Liver (tissue), 9 donors: ENCODE data around the gene DHX15. TPM values are rescaled to one million over a fixed set of nuclear protein-coding genes. Genes with fewer than 3 reads are reported as not detected.

ENCODE experiments used
- DNase-seq: peaks from one replicate; pipeline ENCODE4 v3.0.0-alpha.2; 2017; ENCODE audit warnings: low spot score
- H3K27ac ChIP-seq, 2 donors: one replicate each; pipeline ENCODE4 v1.7.0; 2013; ENCODE audit warnings: inconsistent platforms in 2 of 2, low read length in 2 of 2, control low read depth in 1 of 2, low read depth in 1 of 2, mild to moderate bottlenecking in 1 of 2
- H3K27me3 ChIP-seq, 4 donors: one replicate each; pipeline versions ENCODE4 v1.6.1 to v1.7.0; 2013; ENCODE audit warnings: low read length in 3 of 4, inconsistent platforms in 1 of 4, mild to moderate bottlenecking in 1 of 4, moderate library complexity in 1 of 4; ENCODE audit not compliant: control insufficient read depth in 4 of 4, insufficient read depth in 4 of 4
- H3K36me3 ChIP-seq, 4 donors: one replicate each; pipeline versions ENCODE4 v1.6.1 to v1.7.0; 2013; ENCODE audit warnings: low read length in 3 of 4, mild to moderate bottlenecking in 3 of 4, low read depth in 1 of 4, moderate library complexity in 1 of 4; ENCODE audit not compliant: control insufficient read depth in 4 of 4, insufficient read depth in 3 of 4
- H3K4me1 ChIP-seq, 4 donors: one replicate each; pipeline versions ENCODE4 v1.6.1 to v1.7.0; 2013; ENCODE audit warnings: low read length in 3 of 4, mild to moderate bottlenecking in 3 of 4, moderate library complexity in 1 of 4; ENCODE audit not compliant: control insufficient read depth in 4 of 4, insufficient read depth in 4 of 4
- H3K4me3 ChIP-seq, 3 donors: one replicate each; pipeline versions ENCODE4 v1.6.1 to v1.7.0; 2013; ENCODE audit warnings: low read length in 3 of 3, control low read depth in 1 of 3, low read depth in 1 of 3, mild to moderate bottlenecking in 1 of 3
- H3K9ac ChIP-seq, 2 donors: one replicate each; pipeline ENCODE4 v1.7.0; 2013; ENCODE audit warnings: low read length in 2 of 2, mild to moderate bottlenecking in 2 of 2, moderate library complexity in 2 of 2, control low read depth in 1 of 2, low read depth in 1 of 2
- H3K9me3 ChIP-seq, 4 donors: one replicate each; pipeline versions ENCODE4 v1.6.1 to v1.7.0; 2013; ENCODE audit warnings: low read length in 3 of 4; ENCODE audit not compliant: control insufficient read depth in 4 of 4
- ATF3 ChIP-seq: IDR thresholded peaks from 2 replicates; pipeline ENCODE4 v1.6.1; 2016; ENCODE audit warnings: antibody characterized with exemption
- CTCF ChIP-seq: fragments of 150-350 bp; IDR thresholded peaks from 2 replicates; pipeline ENCODE4 v1.5.1; 2017; ENCODE audit warnings: improper control_type of control experiment, low read depth, low read length; ENCODE audit not compliant: missing input control
- EGR1 ChIP-seq, 2 donors: IDR thresholded peaks; 2 replicates each; pipeline ENCODE4 v1.6.1; 2016 to 2018; ENCODE audit warnings: antibody characterized with exemption in 2 of 2, low read depth in 2 of 2
- FOXA1 ChIP-seq: IDR thresholded peaks from 2 replicates; pipeline ENCODE4 v1.6.1; 2016; ENCODE audit warnings: antibody characterized with exemption
- FOXA2 ChIP-seq: IDR thresholded peaks from 2 replicates; pipeline ENCODE4 v1.6.1; 2016; ENCODE audit warnings: antibody characterized with exemption
- HNF4A ChIP-seq, 2 donors: conservative IDR thresholded peaks; 2 replicates each; pipeline ENCODE4 v1.6.1; 2016; ENCODE audit warnings: antibody characterized with exemption in 2 of 2, mild to moderate bottlenecking in 2 of 2
- HNF4G ChIP-seq: IDR thresholded peaks from 2 replicates; pipeline ENCODE4 v1.6.1; 2016; ENCODE audit warnings: antibody characterized with exemption
- MAX ChIP-seq: IDR thresholded peaks from 2 replicates; pipeline ENCODE4 v1.6.1; 2016; ENCODE audit warnings: antibody characterized with exemption
- NR2F2 ChIP-seq: IDR thresholded peaks from 2 replicates; pipeline ENCODE4 v1.6.1; 2016; ENCODE audit warnings: antibody characterized with exemption
- RAD21 ChIP-seq, 2 donors: IDR thresholded peaks; 2 replicates each; pipeline ENCODE4 v1.6.1; 2016; ENCODE audit warnings: antibody characterized with exemption in 2 of 2, mild to moderate bottlenecking in 2 of 2
- REST ChIP-seq: IDR thresholded peaks from 2 replicates; pipeline ENCODE4 v1.6.1; 2016; ENCODE audit warnings: antibody characterized with exemption, mild to moderate bottlenecking
- RXRA ChIP-seq, 2 donors: IDR thresholded peaks; 2 replicates each; pipeline ENCODE4 v1.6.1; 2017 to 2018; ENCODE audit warnings: antibody characterized with exemption in 2 of 2, mild to moderate bottlenecking in 1 of 2
- SP1 ChIP-seq: IDR thresholded peaks from 2 replicates; pipeline ENCODE4 v1.6.1; 2018; ENCODE audit warnings: antibody characterized with exemption, mild to moderate bottlenecking
- TAF1 ChIP-seq: conservative IDR thresholded peaks from 2 replicates; pipeline ENCODE4 v1.6.1; 2016; ENCODE audit warnings: antibody characterized with exemption, mild to moderate bottlenecking
- YY1 ChIP-seq: IDR thresholded peaks from 2 replicates; pipeline ENCODE4 v1.6.1; 2016; ENCODE audit warnings: antibody characterized with exemption, mild to moderate bottlenecking
- WGBS: extraction: QIAGEN DNeasy Blood & Tissue Kit; methylation state at CpG from one replicate; pipeline ENCODE4 v1.1.7; 2013; 5-methylcytosine and 5-hydroxymethylcytosine counted together
- polyA plus RNA-seq, 2 donors: library from polyadenylated mRNA; stranded (reverse) in 1 of 2; unstranded in 1 of 2; fragments of 200-250 nt in 1 of 2; fragments of >200 nt in 1 of 2; fragmentation: Nextera tagmentation in 1 of 2; extraction: Ambion mirVana in 1 of 2; gene quantifications; one replicate each; pipeline versions ENCODE4 v1.2.1 to v1.2.3, GENCODE V29; 2013 to 2015
- total RNA-seq, 2 donors: library from RNA; depleted of rRNA; stranded (reverse); fragments of >200 nt; gene quantifications; one replicate each; pipeline ENCODE4 v1.2.3, GENCODE V29; 2014
- donor health status: healthy.
- donor health status: healthy.
- donor health status: healthy.
- donor health status: healthy.
- donor health status: healthy.

Gene DHX15
- total and polyA plus RNA-seq, 4 donors = 25.2 to 80.9 (median 51.5) TPM

- WGBS = 88% methylated on average over 1 of the region's 1 CpG
- no peaks in the 10 kb centered on the region for H3K9me3 ChIP-seq
- TF ChIP-seq HNF4G (no peak), ATF3 (no peak), RAD21 (IDR thresholded peaks at IDR 0.05) (no peak), NR2F2 (no peak), HNF4A (conservative IDR thresholded peaks at IDR 0.05) (no peak), EGR1 (IDR thresholded peaks at IDR 0.05; ENCODE audit: low read depth in 2 of 2) (no peak), FOXA2 (no peak), MAX (no peak)
- no peak overlapping the region for H3K4me3 ChIP-seq
- H3K36me3 ChIP-seq = peaks cover 0 to 12% (median 5%) of the 10 kb centered on the region in 4 donors
- DNase-seq = no peak
- no peaks in the 10 kb centered on the region for H3K27me3 ChIP-seq
- H3K9ac ChIP-seq = no peak overlapping the region
- no peak overlapping the region for H3K27ac ChIP-seq
- H3K4me1 ChIP-seq = peaks cover 6 to 23% (median 11%) of the 10 kb centered on the region in 4 donors
These were observed 14.2 kb downstream of the DHX15 start for GRCh38 chr4:24570172-24570571.

- Histone ChIP-seq H3K9me3 (no peaks in the 10 kb centered on the region), H3K9ac (no peak overlapping the region), H3K36me3 (peaks cover 0 to 11% (median 4%) of the 10 kb centered on the region in 4 donors), H3K27me3 (no peaks in the 10 kb centered on the region), H3K4me1 (peaks cover 6 to 24% (median 12%) of the 10 kb centered on the region in 4 donors), H3K4me3 (no peak overlapping the region), H3K27ac (no peak overlapping the region)
- DNase-seq = no peak
- WGBS = 71% methylated on average over 2 of the region's 2 CpGs
- no peak for TF ChIP-seq RAD21 (IDR thresholded peaks at IDR 0.05)
- TF ChIP-seq YY1 = no peak
- no peak for TF ChIP-seq HNF4G
- TF ChIP-seq CTCF = no peak
- TF ChIP-seq FOXA2 = no peak
- TF ChIP-seq ATF3 = no peak
- no peak for TF ChIP-seq RXRA (IDR thresholded peaks at IDR 0.05)
- TF ChIP-seq TAF1 = no peak
- TF ChIP-seq HNF4A (conservative IDR thresholded peaks at IDR 0.05) = no peak
- no peak for TF ChIP-seq SP1
- TF ChIP-seq REST = no peak
- no peak for TF ChIP-seq FOXA1
- TF ChIP-seq NR2F2 = no peak
- TF ChIP-seq EGR1 (IDR thresholded peaks at IDR 0.05; ENCODE audit: low read depth in 2 of 2) = no peak
These were observed 14.7 kb downstream of the DHX15 start for GRCh38 chr4:24569662-24570061.
